Measurements from ENCODE around the gene DENND2D. TPM values are rescaled to one million over a fixed set of nuclear protein-coding genes. Genes with fewer than 3 reads are reported as not detected.

DENND2D gene
- total and polyA plus RNA-seq, 4 experiments from 2014 or later = 125 to 284 (median 252) TPM

DNA sequence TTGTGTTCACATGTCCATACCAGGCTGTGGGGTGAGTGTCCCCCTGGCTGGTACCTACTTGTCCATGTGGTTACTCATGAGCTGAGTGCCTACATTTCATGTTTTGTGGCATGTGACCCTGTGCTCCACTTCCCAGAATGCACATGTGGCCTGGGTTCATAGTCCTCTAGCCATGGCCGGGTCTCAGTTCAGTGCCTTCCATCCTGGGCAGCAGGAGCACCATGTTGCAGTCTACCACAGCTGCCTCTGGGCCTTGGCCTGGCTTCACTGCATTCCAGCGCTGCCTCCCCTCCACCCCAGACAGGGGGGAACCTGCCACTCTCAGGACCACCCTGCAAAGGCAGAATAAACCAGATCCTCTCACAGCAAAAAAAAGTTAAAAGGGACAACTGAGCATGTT lies 54.9 kb downstream of the DENND2D start:
- no peak overlapping the region for H3K27ac ChIP-seq (ENCODE audit: low read depth, low read length)
- Mint-ChIP-seq H3K4me1 (peaks cover 51 to 77% (median 69%) of the 10 kb centered on the region in 4 donors), H3K9me3 (peaks cover 0 to 2% (median 0%) of the 10 kb centered on the region in 8 donors), H3K36me3 (peaks cover 41 to 47% of the 10 kb centered on the region in 2 donors), H3K27ac (no peak overlapping the region), H3K27me3 (no peaks in the 10 kb centered on the region), H3K4me3 (no peak overlapping the region)
- DNase-seq = no peak
- no peaks in the 10 kb centered on the region for H3K27me3 ChIP-seq (ENCODE audit: insufficient read depth, low read length)
- CTCF ChIA-PET (ENCODE audit: partially characterized antibody) = no interaction called here
- no peak overlapping the region for H3K4me3 ChIP-seq (ENCODE audit: low read length in 2 of 2)
- H3K4me1 ChIP-seq (ENCODE audit: insufficient read depth, low read length) = peaks cover 71% of the 10 kb centered on the region
- H3K9me3 ChIP-seq (ENCODE audit: control insufficient read depth in 1 of 2, low read length in 2 of 2) = no peaks in the 10 kb centered on the region
- peaks cover 11% of the 10 kb centered on the region for H3K36me3 ChIP-seq (ENCODE audit: insufficient read depth, low read length)
- POLR2A ChIA-PET (ENCODE audit: partially characterized antibody) = no interaction called here
- intact Hi-C loops (cut with micrococcal nuclease) = no loop called here

DNA sequence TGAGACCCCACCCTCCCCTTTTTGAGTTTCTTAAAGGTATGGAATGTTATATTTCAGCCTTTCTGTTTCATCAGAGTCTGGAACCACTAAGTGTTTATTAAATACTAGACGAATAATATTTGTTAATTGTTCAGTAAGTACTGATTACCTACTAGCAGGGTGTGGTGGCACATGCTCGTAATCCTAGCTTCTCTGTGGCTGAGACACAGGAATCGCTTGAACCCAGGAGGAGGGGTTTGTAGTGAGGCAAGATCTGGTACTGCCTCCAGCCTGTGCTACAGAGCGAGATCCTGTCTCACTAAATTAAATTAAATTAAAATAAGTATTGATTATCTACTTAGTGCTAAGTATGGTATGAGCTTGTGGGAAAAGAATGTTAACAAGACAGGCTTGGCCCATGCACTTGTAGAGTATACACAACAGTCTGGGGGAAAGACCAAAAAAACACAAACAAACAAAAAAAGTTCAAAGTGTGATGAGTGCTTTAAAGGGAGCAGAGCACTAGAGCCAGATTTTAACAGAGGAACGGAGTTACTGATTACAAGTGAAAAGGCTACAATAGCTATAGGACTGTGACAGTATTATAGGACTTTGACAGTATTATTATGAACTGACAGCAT lies 58.0 kb downstream of the DENND2D start:
- POLR2A ChIA-PET (ENCODE audit: partially characterized antibody) = interaction anchor here (0.5 to 1.3 kb wide), 2 partner anchors 21 to 46 kb away, joined by 3 to 4 read pairs; no protein-coding TSS in a partner anchor
- H3K4me3 Mint-ChIP-seq = peak overlapping the region in 2 of 8 donors; percentile 9 to 36
- H3K36me3 ChIP-seq (ENCODE audit: insufficient read depth, low read length) = no peaks in the 10 kb centered on the region
- CTCF ChIA-PET (ENCODE audit: partially characterized antibody) = no interaction called here
- H3K9me3 ChIP-seq (ENCODE audit: control insufficient read depth in 1 of 2, low read length in 2 of 2) = no peaks in the 10 kb centered on the region
- no peak for DNase-seq
- peaks cover 46 to 73% (median 59%) of the 10 kb centered on the region in 4 donors for H3K4me1 Mint-ChIP-seq
- H3K27me3 Mint-ChIP-seq = no peaks in the 10 kb centered on the region
- H3K9me3 Mint-ChIP-seq = peaks cover 0 to 2% (median 0%) of the 10 kb centered on the region in 8 donors
- H3K27ac Mint-ChIP-seq = peak overlapping the region in 2 of 7 donors; percentile 16 to 47
- no peak overlapping the region for H3K27ac ChIP-seq (ENCODE audit: low read depth, low read length)
- no peak overlapping the region for H3K4me3 ChIP-seq (ENCODE audit: low read length in 2 of 2)
- intact Hi-C loops (cut with micrococcal nuclease) = loop anchor here (5.0 kb wide), 1 partner anchor 60 kb away; the partner anchor contains the start of gene DENND2D
- H3K4me1 ChIP-seq (ENCODE audit: insufficient read depth, low read length) = peaks cover 64% of the 10 kb centered on the region
- no peaks in the 10 kb centered on the region for H3K27me3 ChIP-seq (ENCODE audit: insufficient read depth, low read length)
- peaks cover 13 to 32% of the 10 kb centered on the region in 2 donors for H3K36me3 Mint-ChIP-seq

DNA sequence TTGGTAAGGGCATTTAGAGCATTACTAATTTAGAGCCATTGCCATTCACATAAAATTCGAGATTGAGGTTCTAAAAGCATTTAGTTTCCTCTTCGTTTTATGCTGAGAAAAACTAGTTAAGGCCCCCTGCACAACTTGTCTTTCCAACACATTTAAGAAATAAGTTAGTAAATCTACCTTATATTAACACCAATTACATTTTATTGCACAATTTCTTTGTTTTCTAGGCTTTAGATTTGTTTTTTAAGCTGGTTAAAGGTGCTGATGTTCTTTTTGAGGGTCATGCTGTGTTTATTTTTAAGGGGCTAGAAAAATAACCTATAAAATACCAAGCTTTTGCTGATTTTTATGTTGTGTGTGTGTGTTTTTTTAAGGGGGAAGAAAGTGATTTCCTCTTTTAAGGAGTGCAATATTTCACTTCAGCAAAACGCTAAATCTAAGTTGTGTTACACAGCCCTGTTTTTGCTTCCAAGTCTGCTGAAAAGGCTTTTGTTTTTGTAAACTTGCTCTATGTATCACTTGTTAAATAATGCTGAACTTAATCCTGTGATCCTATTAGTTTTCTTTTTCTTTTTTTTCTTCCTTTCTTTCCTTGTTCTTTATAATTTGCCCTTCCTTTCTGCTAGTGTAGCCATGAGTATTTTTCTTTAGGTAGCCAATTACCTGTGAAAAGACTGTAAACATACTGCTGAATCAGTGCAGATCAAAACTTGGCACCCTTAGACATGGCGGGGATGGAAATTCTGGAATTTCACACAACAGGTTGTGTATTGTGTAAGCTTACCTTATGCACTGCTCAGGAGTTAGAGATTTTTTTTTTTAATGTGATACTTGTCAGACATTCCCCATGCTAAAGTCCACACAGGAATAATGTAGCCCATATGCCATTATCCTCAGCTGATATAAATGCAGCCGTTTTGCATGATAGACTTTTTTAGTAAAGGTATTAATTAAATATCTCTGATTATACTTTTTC lies 58.9 kb downstream of the DENND2D start:
- no peaks in the 10 kb centered on the region for H3K27me3 Mint-ChIP-seq
- peak overlapping the region in 6 of 7 donors; percentile 22 to 100 (median 92) for H3K27ac Mint-ChIP-seq
- H3K4me3 Mint-ChIP-seq = peak overlapping the region; percentile 98 to 100 (median 100)
- ChIA-PET CTCF (ENCODE audit: partially characterized antibody) (no interaction called here), POLR2A (ENCODE audit: partially characterized antibody) (interaction anchor here (0.5 to 3.3 kb wide), 8 partner anchors 9 to 205 kb away, joined by 3 to 36 read pairs (median 10); partner anchors contain the start of gene DENND2D)
- Histone ChIP-seq H3K9me3 (ENCODE audit: control insufficient read depth in 1 of 2, low read length in 2 of 2) (no peaks in the 10 kb centered on the region), H3K36me3 (ENCODE audit: insufficient read depth, low read length) (no peaks in the 10 kb centered on the region), H3K27ac (ENCODE audit: low read depth, low read length) (peak overlapping the region; percentile 79), H3K4me1 (ENCODE audit: insufficient read depth, low read length) (peaks cover 59% of the 10 kb centered on the region), H3K27me3 (ENCODE audit: insufficient read depth, low read length) (no peaks in the 10 kb centered on the region), H3K4me3 (ENCODE audit: low read length in 2 of 2) (peak overlapping the region in 1 of 2 donors; percentile 57)
- H3K4me1 Mint-ChIP-seq = peaks cover 40 to 66% (median 52%) of the 10 kb centered on the region in 4 donors
- intact Hi-C loops (cut with micrococcal nuclease) = loop anchor here (2.0 to 5.0 kb wide), 3 partner anchors 61 to 803 kb away; partner anchors contain the start of genes DENND2D and RBM15
- H3K9me3 Mint-ChIP-seq = peaks cover 0 to 2% (median 0%) of the 10 kb centered on the region in 8 donors
- no peak for DNase-seq
- H3K36me3 Mint-ChIP-seq = peaks cover 12 to 31% of the 10 kb centered on the region in 2 donors

DNA sequence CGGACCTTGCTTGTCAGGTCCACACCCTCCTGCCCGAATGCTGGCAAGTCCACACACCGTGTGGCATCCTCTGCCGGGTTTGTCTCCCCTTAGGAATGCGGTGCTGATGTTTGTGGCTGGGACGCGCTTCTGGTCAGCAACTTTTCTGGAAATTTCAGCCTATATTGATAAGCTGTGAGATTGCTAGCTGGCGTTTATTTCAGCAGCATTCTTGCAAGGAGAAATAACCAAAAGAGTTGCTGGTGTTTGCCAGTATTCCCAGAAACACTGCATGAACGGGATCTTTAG lies 59.8 kb downstream of the DENND2D start:
- Mint-ChIP-seq H3K36me3 (peaks cover 11 to 31% of the 10 kb centered on the region in 2 donors), H3K4me1 (peaks cover 33 to 57% (median 43%) of the 10 kb centered on the region in 4 donors), H3K9me3 (peaks cover 0 to 2% (median 0%) of the 10 kb centered on the region in 8 donors), H3K4me3 (peak overlapping the region; percentile 98 to 100 (median 100)), H3K27me3 (no peaks in the 10 kb centered on the region), H3K27ac (peak overlapping the region; percentile 79 to 100 (median 99))
- Histone ChIP-seq H3K9me3 (ENCODE audit: control insufficient read depth in 1 of 2, low read length in 2 of 2) (no peaks in the 10 kb centered on the region), H3K36me3 (ENCODE audit: insufficient read depth, low read length) (no peaks in the 10 kb centered on the region), H3K4me1 (ENCODE audit: insufficient read depth, low read length) (peaks cover 54% of the 10 kb centered on the region), H3K27me3 (ENCODE audit: insufficient read depth, low read length) (no peaks in the 10 kb centered on the region), H3K27ac (ENCODE audit: low read depth, low read length) (peak overlapping the region; percentile 79), H3K4me3 (ENCODE audit: low read length in 2 of 2) (peak overlapping the region; percentile 57 to 97)
- peak in 1 of 5 donors; percentile 0 for DNase-seq
- intact Hi-C loops (cut with micrococcal nuclease) = loop anchor here (1.0 to 5.0 kb wide), 4 partner anchors 62 to 802 kb away; partner anchors contain the start of genes DENND2D and RBM15
- ChIA-PET CTCF (ENCODE audit: partially characterized antibody) (no interaction called here), POLR2A (ENCODE audit: partially characterized antibody) (interaction anchor here (1.0 to 3.3 kb wide), 10 partner anchors 9 to 205 kb away, joined by 3 to 36 read pairs (median 7); partner anchors contain the start of gene DENND2D)

DNA sequence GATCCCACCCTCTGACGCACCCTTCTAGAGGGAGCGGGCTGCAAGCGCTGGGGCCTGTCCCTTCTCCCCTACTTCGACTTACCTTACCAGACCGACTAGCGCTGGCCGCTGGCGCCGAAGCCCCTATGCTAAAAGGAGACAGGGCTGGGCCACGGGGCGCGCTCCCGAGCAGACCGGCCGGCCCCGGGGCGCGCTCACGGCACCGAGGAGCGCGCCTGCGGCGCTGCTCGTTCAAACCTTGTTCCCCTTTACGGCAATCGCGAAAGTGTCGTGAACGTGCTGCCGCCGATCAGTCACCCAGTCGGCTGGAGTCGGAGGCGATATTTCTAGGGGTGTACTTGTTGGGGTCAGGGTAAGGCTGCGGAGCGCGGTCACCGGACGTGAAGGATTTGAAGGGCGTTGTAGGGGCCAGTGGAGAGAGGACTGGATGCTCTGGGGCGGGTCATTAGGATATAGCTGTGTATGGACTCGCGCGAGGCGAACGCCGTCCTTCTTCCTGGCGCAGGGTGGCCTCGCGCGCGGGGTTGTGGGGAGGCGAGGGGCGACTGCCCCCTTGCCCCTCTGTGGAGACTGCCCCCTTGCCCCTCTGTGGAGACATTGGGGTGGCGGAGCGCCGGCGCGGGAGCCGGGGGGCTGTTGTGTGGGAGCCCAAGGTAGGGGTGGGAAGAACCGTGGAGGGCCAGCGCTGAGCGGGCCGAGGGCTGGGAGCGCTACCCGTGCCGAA lies 60.3 kb downstream of the DENND2D start, which contains the start of the genes CEPT1 and DRAM2:
TSS of gene CEPT1 (plus strand) at position 268 of the 724 bp plus-strand sequence. CDS start 7,492 bp downstream, outside the sequence.
TSS of gene DRAM2 (minus strand) at position 138 of the 724 bp plus-strand sequence. CDS start 8,539 bp downstream, outside the sequence.
- Histone ChIP-seq H3K27me3 (ENCODE audit: insufficient read depth, low read length) (no peaks in the 10 kb centered on the region), H3K27ac (ENCODE audit: low read depth, low read length) (peak within 1 kb of the TSS; percentile 79), H3K36me3 (ENCODE audit: insufficient read depth, low read length) (peaks cover 2% of the 10 kb centered on the region), H3K9me3 (ENCODE audit: control insufficient read depth in 1 of 2, low read length in 2 of 2) (no peaks in the 10 kb centered on the region), H3K4me1 (ENCODE audit: insufficient read depth, low read length) (peaks cover 54% of the 10 kb centered on the region), H3K4me3 (ENCODE audit: low read length in 2 of 2) (peak within 1 kb of the TSS; percentile 57 to 97)
- peak within 1 kb of the TSS; percentile 98 to 100 (median 100) for H3K4me3 Mint-ChIP-seq
- ChIA-PET CTCF (ENCODE audit: partially characterized antibody) (interaction anchor here (1.1 to 2.3 kb wide), 6 partner anchors 53 to 521 kb away, joined by 3 to 9 read pairs (median 4); no protein-coding TSS in a partner anchor), POLR2A (ENCODE audit: partially characterized antibody) (interaction anchor here (0.9 to 3.3 kb wide), 22 partner anchors 10 to 803 kb away, joined by 3 to 36 read pairs (median 4); partner anchors contain the start of genes DENND2D, KCNA3 and OVGP1)
- peaks cover 16 to 36% of the 10 kb centered on the region in 2 donors for H3K36me3 Mint-ChIP-seq
- peaks cover 0 to 2% (median 0%) of the 10 kb centered on the region in 8 donors for H3K9me3 Mint-ChIP-seq
- intact Hi-C loops (cut with micrococcal nuclease) = loop anchor here (1.0 to 5.0 kb wide), 5 partner anchors 62 to 801 kb away; partner anchors contain the start of genes DENND2D and RBM15
- H3K4me1 Mint-ChIP-seq = peaks cover 32 to 54% (median 41%) of the 10 kb centered on the region in 4 donors
- H3K27ac Mint-ChIP-seq = peak within 1 kb of the TSS; percentile 84 to 100 (median 99)
- peak; percentile 89 to 95 (median 91) for DNase-seq
- H3K27me3 Mint-ChIP-seq = no peaks in the 10 kb centered on the region
